Sigmoid colon (tissue), 4 donors: ENCODE results near the gene GLTPD2.

Experiments used
- EP300 ChIP-seq, 4 donors: sonication (generic); formaldehyde crosslinking; IDR thresholded peaks; one replicate each; pipeline ENCODE4 v1.6.1; 2017; ENCODE audit warnings: antibody characterized with exemption in 4 of 4
- POLR2A ChIP-seq, 2 donors: fragments of 450-650 bp; IDR thresholded peaks; one replicate each; pipeline ENCODE4 v1.6.1; 2016; ENCODE audit warnings: antibody characterized with exemption in 2 of 2, mild to moderate bottlenecking in 2 of 2, moderate library complexity in 2 of 2
- POLR2AphosphoS5 ChIP-seq, 4 donors: sonication (generic); formaldehyde crosslinking; IDR thresholded peaks; one replicate each; pipeline ENCODE4 v1.6.1; 2017; ENCODE audit warnings: antibody characterized with exemption in 4 of 4
- TF ChIP-seq, protein P1 (sequence below), 4 experiments: fragments of 450-650 bp in 3 of 4; fragments of 200-600 bp in 1 of 4; IDR thresholded peaks; one replicate each; pipeline ENCODE4 v1.5.1; 2016 to 2019; ENCODE audit warnings: antibody characterized with exemption in 4 of 4, mild to moderate bottlenecking in 3 of 4, moderate library complexity in 2 of 4

DNA sequence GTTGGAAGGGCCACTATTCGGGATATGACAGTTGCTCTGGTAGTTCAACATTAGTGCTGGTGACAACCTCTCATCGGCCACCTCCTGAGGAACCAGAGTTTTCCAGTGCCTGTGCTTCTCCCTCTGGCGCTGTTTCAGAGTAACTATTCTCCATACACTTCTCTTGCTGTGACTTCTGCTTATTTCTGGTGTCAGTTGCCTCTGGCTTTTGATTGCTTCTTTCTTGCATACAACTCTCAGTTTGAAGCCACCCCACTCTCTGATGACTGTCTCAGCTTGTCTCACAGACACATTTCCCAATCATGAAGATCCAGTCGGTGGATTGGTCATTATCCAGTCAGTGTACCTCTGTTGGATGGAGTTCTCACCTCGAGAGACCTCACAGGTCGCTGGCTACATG is 20.5 kb upstream of the GLTPD2 start:
- TF ChIP-seq, protein P1, sequence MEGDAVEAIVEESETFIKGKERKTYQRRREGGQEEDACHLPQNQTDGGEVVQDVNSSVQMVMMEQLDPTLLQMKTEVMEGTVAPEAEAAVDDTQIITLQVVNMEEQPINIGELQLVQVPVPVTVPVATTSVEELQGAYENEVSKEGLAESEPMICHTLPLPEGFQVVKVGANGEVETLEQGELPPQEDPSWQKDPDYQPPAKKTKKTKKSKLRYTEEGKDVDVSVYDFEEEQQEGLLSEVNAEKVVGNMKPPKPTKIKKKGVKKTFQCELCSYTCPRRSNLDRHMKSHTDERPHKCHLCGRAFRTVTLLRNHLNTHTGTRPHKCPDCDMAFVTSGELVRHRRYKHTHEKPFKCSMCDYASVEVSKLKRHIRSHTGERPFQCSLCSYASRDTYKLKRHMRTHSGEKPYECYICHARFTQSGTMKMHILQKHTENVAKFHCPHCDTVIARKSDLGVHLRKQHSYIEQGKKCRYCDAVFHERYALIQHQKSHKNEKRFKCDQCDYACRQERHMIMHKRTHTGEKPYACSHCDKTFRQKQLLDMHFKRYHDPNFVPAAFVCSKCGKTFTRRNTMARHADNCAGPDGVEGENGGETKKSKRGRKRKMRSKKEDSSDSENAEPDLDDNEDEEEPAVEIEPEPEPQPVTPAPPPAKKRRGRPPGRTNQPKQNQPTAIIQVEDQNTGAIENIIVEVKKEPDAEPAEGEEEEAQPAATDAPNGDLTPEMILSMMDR (IDR thresholded peaks at IDR 0.05) = no peak
- TF ChIP-seq POLR2AphosphoS5 (IDR thresholded peaks at IDR 0.05) = no peak
- no peak for TF ChIP-seq POLR2A (IDR thresholded peaks at IDR 0.05)
- no peak for TF ChIP-seq EP300 (IDR thresholded peaks at IDR 0.05)
